HG02973 (cell line): ENCODE results near the gene TMEM114.
"Not testable (repeated sequence)": the region's sequence is repeated elsewhere in the genome, so short reads cannot be mapped to it uniquely, and the experiment has no call there.

Experiments used
- ATAC-seq: cut with Tn5 transposase; IDR thresholded peaks from one replicate; pipeline ENCODE4 v1.9.1; 2021; ENCODE audit warnings: moderate library complexity; ENCODE audit not compliant: unreplicated experiment

Gene TMEM114

DNA sequence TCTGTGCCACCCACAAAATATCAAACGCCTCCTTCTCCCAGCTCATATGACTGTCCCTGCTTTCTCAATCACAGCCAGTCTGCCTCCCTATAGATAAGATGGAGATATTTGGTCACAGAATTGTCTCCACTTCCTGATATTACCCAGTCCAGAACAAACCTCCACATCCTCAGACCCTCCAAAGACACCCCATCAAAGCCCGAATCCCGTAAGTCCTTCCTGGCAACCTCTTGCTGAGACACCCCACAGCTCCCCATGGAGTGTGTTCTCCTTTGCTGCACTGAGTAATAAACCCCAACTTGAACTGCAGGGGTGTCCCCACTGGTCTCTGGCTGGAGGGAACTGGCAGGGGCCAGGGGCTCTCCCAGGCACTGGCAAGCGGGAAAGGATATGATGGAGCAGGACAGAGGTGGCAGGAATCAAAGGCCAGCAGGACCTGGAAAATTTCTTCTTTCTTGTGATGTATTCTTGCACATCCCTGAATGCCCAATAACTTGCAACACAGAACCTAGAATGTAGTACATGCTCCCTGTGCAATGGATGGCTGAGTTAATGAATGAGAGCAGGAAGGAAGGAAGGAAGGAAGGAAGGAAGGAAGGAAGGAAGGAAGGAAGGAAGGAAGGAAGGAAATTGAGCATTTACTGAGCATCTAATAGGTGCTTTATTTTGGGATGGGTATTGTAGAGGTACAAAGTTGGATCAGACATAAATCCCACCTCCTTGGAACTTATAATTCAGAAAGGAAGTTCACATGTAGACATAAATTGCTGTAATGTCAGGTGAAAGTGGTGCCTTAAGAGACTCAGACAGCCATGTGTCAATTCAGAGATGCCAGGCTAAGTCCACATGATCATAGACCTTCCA, 13.9 kb downstream of the TMEM114 start:
- no peak for ATAC-seq

DNA sequence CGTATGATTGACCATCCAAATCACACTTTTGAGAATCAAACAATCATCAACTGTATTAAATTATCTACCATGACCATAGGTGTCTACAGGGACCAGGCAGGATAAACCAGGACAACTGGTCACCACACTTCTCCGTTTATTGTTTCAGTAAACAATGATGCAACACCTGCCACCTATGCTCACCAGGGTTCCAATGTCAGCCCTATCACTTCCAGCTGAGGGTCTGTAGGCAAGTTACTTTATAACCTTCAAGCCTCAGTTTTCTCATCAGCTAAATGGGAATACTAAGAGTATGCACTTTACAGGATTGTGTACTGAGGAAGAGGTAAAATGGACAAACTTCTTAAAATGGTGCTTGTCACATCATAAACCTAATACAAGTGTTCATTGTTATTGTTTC, 14.9 kb downstream of the TMEM114 start:
- no peak for ATAC-seq

GRCh38 chr16:8572919-8573724, 17.2 kb downstream of the TMEM114 start:
- no peak for ATAC-seq

GRCh38 chr16:8572063-8572918, 18.0 kb downstream of the TMEM114 start:
- ATAC-seq: no peak

DNA sequence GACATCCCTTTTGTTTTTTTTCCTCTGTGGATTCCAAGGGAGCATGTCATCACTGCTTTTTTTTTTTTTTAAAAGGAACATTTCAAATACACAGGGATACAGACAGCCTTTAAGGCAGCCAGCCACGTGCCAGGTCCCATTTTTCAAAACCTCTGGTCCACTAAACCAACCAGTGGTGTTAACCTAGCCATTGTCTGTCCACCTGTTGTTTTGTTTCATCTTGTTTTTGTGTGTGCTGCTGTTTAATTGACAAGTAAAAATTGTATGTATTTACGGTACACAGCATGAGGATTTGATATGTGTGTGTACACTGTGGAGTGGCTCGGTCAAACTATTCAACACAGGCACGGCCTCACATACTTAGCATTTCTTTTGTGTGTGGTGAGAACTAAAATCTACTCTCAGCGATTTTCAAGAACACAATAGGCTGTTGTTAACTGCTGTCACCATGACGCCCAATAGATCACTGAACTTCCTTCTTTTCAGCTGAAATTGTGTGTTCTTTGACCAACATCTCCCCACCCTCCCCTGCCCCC, 19.2 kb downstream of the TMEM114 start:
- ATAC-seq: no peak

GRCh38 chr16:8570393-8570792, 19.9 kb downstream of the TMEM114 start:
- ATAC-seq: not testable (repeated sequence)

GRCh38 chr16:8569650-8570346, 20.5 kb downstream of the TMEM114 start:
- no peak for ATAC-seq

- ATAC-seq: no peak
Measured at GRCh38 chr16:8568231-8568617, 22.1 kb downstream of the TMEM114 start.

DNA sequence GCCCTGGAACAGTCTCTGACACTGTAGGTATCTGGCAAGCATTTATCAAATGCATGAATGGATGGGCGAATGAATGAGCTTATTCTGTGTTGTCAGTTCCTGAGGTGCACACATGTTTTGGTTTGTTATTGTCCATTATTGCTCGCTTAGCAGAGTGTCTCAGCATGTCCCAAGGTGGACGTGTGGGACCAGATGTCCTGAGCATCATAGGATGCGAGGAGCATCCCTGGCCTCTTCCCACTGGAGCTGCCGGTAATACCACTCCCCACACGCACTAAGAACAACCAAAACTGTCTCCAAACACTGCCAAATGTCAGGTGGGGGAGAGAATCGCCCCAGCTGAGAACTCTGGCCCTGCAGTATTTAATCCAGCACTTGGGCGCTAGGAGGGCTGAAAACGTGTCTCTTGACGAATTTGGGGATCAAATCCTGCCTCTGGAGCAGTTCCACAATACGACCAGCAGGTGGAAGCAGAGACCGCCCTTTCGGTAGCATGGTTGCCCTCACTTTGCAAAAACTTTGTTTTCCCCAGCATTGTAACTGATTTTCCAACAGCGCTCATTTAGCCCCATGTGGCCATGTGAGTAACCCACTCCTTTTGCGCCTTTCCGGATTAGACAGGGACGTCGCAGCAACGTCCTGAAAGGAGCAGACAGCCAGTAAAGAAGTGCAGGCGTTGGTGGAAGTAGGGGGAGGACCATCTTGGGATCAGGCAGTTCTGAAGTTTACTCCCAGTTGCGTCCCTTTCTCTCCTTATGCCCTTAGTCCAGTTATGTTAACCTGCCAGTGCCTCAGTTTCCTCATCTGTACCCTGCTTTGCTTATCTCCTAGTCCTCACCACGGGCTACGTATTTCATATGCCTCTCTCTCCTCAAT, 22.7 kb downstream of the TMEM114 start:
- peak; percentile 83 for ATAC-seq

DNA sequence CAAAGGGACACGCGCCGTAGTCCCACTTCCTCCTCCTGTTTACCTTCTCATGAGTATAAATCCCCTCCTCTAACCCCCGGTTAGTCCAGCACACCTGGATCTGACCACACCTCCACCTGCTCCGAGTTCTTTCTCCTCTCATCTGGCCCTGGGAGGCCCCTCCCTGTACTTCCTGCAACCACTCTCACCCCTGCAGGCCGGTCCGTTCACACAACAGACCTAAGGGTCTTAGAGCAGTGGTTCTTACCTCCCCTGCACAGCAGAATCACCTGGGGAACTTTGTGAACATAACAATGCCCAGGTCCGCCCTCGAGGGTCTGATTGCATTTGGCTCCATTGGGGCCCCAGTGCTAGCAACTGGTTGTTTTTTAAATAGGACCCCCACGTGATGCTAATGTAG, 24.8 kb downstream of the TMEM114 start:
- ATAC-seq: no peak

DNA sequence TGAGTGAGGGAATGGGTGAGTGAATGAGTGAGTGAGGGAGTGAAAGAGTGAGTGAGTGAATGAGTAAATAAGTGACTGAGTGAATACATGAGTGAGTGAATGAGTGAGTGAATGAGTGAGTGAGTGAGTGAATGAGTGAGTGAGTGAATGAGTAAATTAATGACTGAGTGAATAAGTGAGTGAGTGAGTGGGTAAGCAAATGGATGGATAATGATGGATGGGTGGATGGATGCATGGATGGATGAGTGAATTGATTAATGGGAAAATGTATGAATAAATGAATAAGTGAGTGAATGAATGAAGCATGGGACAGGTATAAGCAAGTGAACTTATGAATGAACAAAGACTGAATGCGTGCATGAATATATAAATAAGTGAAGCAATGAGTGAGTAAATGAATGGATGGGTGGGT, 25.4 kb downstream of the TMEM114 start:
- ATAC-seq: no peak

GRCh38 chr16:8563944-8564540, 26.3 kb downstream of the TMEM114 start:
- ATAC-seq: not testable (repeated sequence)

DNA sequence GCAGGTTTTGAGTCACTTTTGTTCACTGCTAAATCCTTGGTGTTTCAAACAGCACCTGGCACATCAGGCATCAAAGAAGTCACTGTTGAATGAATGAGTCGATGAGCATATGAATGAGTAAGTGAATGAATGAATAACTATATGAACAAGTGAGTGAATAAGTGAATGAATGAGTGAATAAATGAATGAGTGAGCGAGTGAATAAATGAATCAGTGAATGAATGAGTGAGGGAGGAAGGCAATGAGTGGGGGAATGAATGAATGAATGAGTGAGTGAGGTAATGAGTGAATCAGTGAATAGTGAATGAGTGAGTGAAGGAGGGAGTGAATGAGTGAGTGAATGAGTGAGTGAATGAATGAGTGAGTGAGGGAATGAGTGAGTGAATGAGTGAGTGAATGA, 28.8 kb downstream of the TMEM114 start:
- ATAC-seq: no peak

DNA sequence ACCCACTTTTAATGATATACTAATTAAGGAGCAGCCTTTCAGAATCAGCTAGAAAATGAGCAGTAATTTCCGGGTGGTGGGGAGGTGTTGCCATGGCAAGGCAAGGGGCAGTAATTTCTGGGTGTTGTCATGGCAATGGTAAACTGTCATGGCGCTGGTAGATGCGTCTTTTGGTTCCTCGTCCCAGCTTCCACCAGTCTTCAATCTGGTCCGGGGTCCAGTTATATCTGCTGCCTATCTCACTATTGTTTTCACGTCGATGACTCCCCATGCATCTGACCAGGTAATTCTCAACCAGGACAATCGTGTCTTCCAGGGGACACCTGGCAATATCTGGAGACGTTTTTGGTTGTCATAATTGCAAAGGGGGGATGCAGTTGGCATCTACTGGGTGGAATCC, 34.9 kb downstream of the TMEM114 start:
- ATAC-seq: no peak

DNA sequence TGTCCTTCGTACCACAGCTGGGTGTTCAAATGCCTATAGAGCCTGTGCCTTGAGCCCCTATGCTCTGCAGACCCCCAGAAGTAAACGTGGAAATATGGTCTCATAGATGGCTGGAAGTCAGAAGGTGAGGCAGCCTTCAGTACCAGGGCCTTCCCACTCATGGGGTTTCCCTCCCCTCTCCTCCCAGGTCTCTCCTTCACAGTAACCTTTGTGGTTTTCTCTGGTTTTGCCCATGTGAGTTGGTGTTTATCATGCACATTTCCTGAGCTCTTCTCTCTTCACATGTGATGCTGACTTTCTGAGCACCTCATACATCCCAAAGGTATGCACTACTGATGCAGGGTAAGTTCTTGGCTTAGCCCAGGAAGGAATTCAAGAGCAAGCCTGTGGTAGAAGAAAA, 35.4 kb downstream of the TMEM114 start:
- ATAC-seq: no peak

DNA sequence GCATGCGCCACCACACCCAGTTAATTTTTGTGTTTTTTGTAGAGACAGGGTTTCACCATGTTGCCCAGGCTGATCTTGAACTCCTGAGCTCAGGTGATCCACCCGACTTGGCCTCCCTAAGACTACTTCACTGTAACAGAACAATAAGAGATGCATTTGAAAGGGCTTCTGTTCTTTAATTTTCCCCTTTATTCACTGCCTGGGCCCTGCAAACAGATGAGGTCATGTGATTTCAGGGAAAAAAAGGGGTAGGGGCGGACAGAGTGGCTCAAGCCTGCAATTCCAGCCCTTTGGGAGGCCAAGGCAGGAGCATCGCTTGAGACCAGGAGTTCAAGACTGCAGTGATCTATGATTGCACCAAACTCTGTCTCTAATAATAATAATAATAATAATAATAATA, 36.3 kb downstream of the TMEM114 start:
- no peak for ATAC-seq

DNA sequence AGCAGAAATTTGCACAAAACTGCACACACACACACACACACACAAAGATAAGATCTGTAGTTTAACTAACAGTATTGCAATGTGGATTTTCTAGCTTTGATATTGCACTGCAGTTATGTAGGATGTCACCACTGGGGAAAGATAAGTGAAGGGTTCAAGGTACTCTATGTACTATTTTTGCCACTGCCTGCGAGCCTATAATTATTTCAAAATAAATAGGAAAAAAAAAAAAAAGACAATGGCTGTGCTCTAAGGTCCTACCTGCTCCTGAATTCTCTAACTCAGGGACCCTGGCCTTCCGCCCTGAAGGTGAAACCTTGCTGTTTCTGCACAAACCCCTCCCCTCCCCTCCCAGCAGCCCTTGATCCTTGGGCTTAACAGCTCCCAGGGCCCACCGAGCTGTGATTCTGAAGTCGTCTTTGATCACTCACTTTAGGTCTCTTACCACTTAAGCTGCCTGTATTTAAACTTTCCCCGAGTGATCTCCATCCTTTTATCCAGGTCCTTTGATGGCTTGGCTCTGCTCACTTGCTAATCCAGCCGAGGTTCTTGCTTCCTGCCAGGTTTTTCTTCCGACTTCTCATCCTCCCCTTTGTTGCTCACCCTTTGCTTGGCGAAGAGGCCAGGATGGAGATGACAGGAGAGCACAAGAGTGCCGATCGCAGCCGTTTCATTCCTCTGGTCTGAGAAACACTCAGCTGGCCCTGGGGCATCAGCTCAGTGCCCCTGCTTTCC, 37.7 kb downstream of the TMEM114 start:
- no peak for ATAC-seq
